H1 (cell line): ENCODE data around the gene ADGRG1. TPM values are rescaled to one million over a fixed set of nuclear protein-coding genes. Genes with fewer than 3 reads are reported as not detected.
A peak's percentile ranks its signal among the peaks of the same experiment; 100 is the strongest.

Experiments
- CTCF ChIA-PET: fragments of 300-600 bp; sonication (Branson Sonifier 250); formaldehyde crosslinking; loops from one replicate; lab custom pipeline; 2021; ENCODE audit not compliant: partially characterized antibody; lab: Charles Lee
- POLR2A ChIA-PET: fragments of 300-600 bp; sonication (Branson Sonifier 250); formaldehyde crosslinking; loops from one replicate; lab custom pipeline; 2021; ENCODE audit warnings: inconsistent platforms; ENCODE audit not compliant: partially characterized antibody; lab: Charles Lee
- DNase-seq, 2 experiments: peaks; one replicate each; pipeline versions ENCODE4 v3.0.0 to v3.0.0-alpha.2; 2010 to 2022; ENCODE audit warnings: low spot score in 2 of 2, low read depth in 1 of 2, mixed read lengths in 1 of 2
- FAIRE-seq: peaks from 2 replicates; lab custom pipeline; 2011; peaks lifted over from hg19 to GRCh38; lab: Jason Lieb, UNC
- H2AFZ ChIP-seq: 2 replicates; pipeline ENCODE4 v1.8.1; 2012; ENCODE audit warnings: low read length, inconsistent platforms
- H2AK5ac ChIP-seq: 2 replicates; pipeline ENCODE4 v1.6.1; 2013; ENCODE audit warnings: low read depth, low read length
- H2BK120ac ChIP-seq: replicated peaks from 2 replicates; pipeline ENCODE3; 2013; ENCODE audit warnings: low read depth, low read length, inconsistent platforms
- H2BK12ac ChIP-seq: 2 replicates; pipeline ENCODE4 v1.6.1; 2013; ENCODE audit warnings: low read depth, low read length
- H2BK15ac ChIP-seq: 2 replicates; pipeline ENCODE4 v1.6.1; 2013; ENCODE audit warnings: low read length
- H2BK20ac ChIP-seq: 2 replicates; pipeline ENCODE4 v1.6.1; 2013; ENCODE audit warnings: low read length
- H2BK5ac ChIP-seq: 2 replicates; pipeline ENCODE4 v1.6.1; 2013; ENCODE audit warnings: low read depth, low read length
- H3K14ac ChIP-seq: 2 replicates; pipeline ENCODE4 v1.6.1; 2013; ENCODE audit warnings: inconsistent platforms; ENCODE audit not compliant: insufficient read length
- H3K18ac ChIP-seq: 2 replicates; pipeline ENCODE4 v1.6.1; 2013; ENCODE audit warnings: low read length; ENCODE audit errors: extremely low read depth
- H3K23ac ChIP-seq: 2 replicates; pipeline ENCODE4 v1.6.1; 2013; ENCODE audit warnings: inconsistent platforms; ENCODE audit not compliant: insufficient read length
- H3K23me2 ChIP-seq: 2 replicates; pipeline ENCODE4 v1.6.1; 2013; ENCODE audit warnings: low read depth, low read length
- H3K27ac ChIP-seq: 2 replicates; pipeline ENCODE4 v1.6.1; 2011; ENCODE audit warnings: low read depth, low read length, inconsistent platforms
- H3K27me3 ChIP-seq, 4 experiments: replicated peaks in 1 of 4; 1 replicate in 1 of 4; 2 replicates in 3 of 4; pipeline versions ENCODE4 v1.6.1 to v1.8.1; 2011 to 2013; ENCODE audit warnings: low read length in 3 of 4, mild to moderate bottlenecking in 3 of 4, inconsistent platforms in 2 of 4, mixed read lengths in 2 of 4, moderate library complexity in 1 of 4; ENCODE audit not compliant: control insufficient read depth in 3 of 4, insufficient read depth in 3 of 4; ENCODE audit errors: extremely low read depth in 1 of 4
- H3K36me3 ChIP-seq, 4 experiments: 2 replicates each; pipeline versions ENCODE4 v1.6.1 to v1.8.1; 2011 to 2013; ENCODE audit warnings: mild to moderate bottlenecking in 4 of 4, low read length in 3 of 4, moderate library complexity in 2 of 4, control low read depth in 1 of 4, inconsistent platforms in 1 of 4; ENCODE audit not compliant: insufficient read depth in 4 of 4, control insufficient read depth in 2 of 4
- H3K4ac ChIP-seq: replicated peaks from 2 replicates; pipeline ENCODE3; 2013; ENCODE audit warnings: low read length, low read depth, mixed read lengths, inconsistent platforms; ENCODE audit not compliant: insufficient read length
- H3K4me1 ChIP-seq, 4 experiments: replicated peaks in 1 of 4; 1 replicate in 1 of 4; 2 replicates in 3 of 4; pipeline versions ENCODE4 v1.6.1 to v1.8.1; 2011 to 2013; ENCODE audit warnings: low read length in 3 of 4, inconsistent platforms in 2 of 4, mixed read lengths in 1 of 4; ENCODE audit not compliant: insufficient read depth in 4 of 4, control insufficient read depth in 3 of 4
- H3K4me2 ChIP-seq, 2 experiments: 2 replicates each; pipeline versions ENCODE4 v1.6.1 to v1.8.1; 2011 to 2013; ENCODE audit warnings: low read depth in 2 of 2, low read length in 2 of 2, control low read depth in 1 of 2, inconsistent platforms in 1 of 2, mild to moderate bottlenecking in 1 of 2; ENCODE audit not compliant: insufficient read depth in 1 of 2
- H3K4me3 ChIP-seq, 4 experiments: fragments of 200-600, 300-600 bp in 1 of 4; sonication (generic), shearing (Covaris generic), sonication (Bioruptor Twin) in 1 of 4; 2 replicates each; pipeline versions ENCODE4 v1.5.1 to v1.8.1; 2011 to 2016; ENCODE audit warnings: low read length in 4 of 4, low read depth in 3 of 4, control low read depth in 2 of 4, inconsistent platforms in 2 of 4, mild to moderate bottlenecking in 2 of 4, mixed read lengths in 1 of 4, moderate library complexity in 1 of 4; ENCODE audit not compliant: insufficient read depth in 2 of 4; ENCODE audit errors: extremely low read depth in 1 of 4
- H3K56ac ChIP-seq: replicated peaks from 2 replicates; pipeline ENCODE3; 2013; ENCODE audit warnings: low read depth, mild to moderate bottlenecking, mixed read lengths, low read length, inconsistent platforms; ENCODE audit not compliant: insufficient read length
- H3K79me1 ChIP-seq: 2 replicates; pipeline ENCODE4 v1.6.1; 2013; ENCODE audit warnings: low read depth, low read length, control low read depth
- H3K79me2 ChIP-seq, 2 experiments: 2 replicates each; pipeline versions ENCODE4 v1.6.1 to v1.8.1; 2012 to 2013; ENCODE audit warnings: low read length in 2 of 2, mild to moderate bottlenecking in 2 of 2, inconsistent platforms in 1 of 2; ENCODE audit not compliant: insufficient read depth in 2 of 2, control insufficient read depth in 1 of 2
- H3K9ac ChIP-seq, 4 experiments: replicated peaks in 1 of 4; 1 replicate in 1 of 4; 2 replicates in 3 of 4; pipeline versions ENCODE4 v1.6.1 to v1.8.1; 2011 to 2013; ENCODE audit warnings: low read depth in 3 of 4, low read length in 3 of 4, control low read depth in 2 of 4, mild to moderate bottlenecking in 2 of 4, moderate library complexity in 2 of 4, inconsistent platforms in 1 of 4; ENCODE audit errors: extremely low read depth in 1 of 4
- H3K9me3 ChIP-seq, 2 experiments: 2 replicates each; pipeline versions ENCODE4 v1.6.1 to v1.8.1; 2012 to 2013; ENCODE audit warnings: mild to moderate bottlenecking in 2 of 2, moderate library complexity in 2 of 2, control low read depth in 1 of 2, inconsistent platforms in 1 of 2, low read depth in 1 of 2, low read length in 1 of 2, mixed read lengths in 1 of 2; ENCODE audit not compliant: insufficient read depth in 2 of 2
- H4K20me1 ChIP-seq, 2 experiments: replicated peaks in 1 of 2; 2 replicates each; pipeline versions ENCODE3 to v1.8.1; 2011 to 2013; ENCODE audit warnings: inconsistent platforms in 2 of 2, low read length in 2 of 2, mild to moderate bottlenecking in 1 of 2; ENCODE audit not compliant: insufficient read depth in 2 of 2, control insufficient read depth in 1 of 2
- H4K5ac ChIP-seq: 2 replicates; pipeline ENCODE4 v1.6.1; 2013; ENCODE audit warnings: low read length, low read depth, mixed read lengths, inconsistent platforms; ENCODE audit not compliant: insufficient read length
- H4K8ac ChIP-seq: 2 replicates; pipeline ENCODE4 v1.8.0; 2013; ENCODE audit warnings: mild to moderate bottlenecking, moderate library complexity, low read length, inconsistent platforms; ENCODE audit not compliant: insufficient read depth; ENCODE audit errors: extremely low read depth
- H4K91ac ChIP-seq: replicated peaks from 2 replicates; pipeline ENCODE3; 2013; ENCODE audit warnings: low read length, mixed read lengths, inconsistent platforms; ENCODE audit not compliant: insufficient read length
- EZH2 ChIP-seq: fragments of 200-600 bp; sonication (generic); IDR thresholded peaks from 2 replicates; pipeline ENCODE4 v1.7.1; 2012; ENCODE audit warnings: low read depth, mild to moderate bottlenecking, moderate library complexity, low read length, inconsistent platforms; ENCODE audit not compliant: severe bottlenecking
- SIN3A ChIP-seq, 2 experiments: IDR thresholded peaks in 1 of 2; conservative IDR thresholded peaks in 1 of 2; 2 replicates each; pipeline ENCODE4 v1.6.1; 2011 to 2012; ENCODE audit warnings: low read length in 2 of 2, improper control_type of control experiment in 1 of 2, low read depth in 1 of 2, mild to moderate bottlenecking in 1 of 2
- SIX5 ChIP-seq: IDR thresholded peaks from 2 replicates; pipeline ENCODE4 v1.6.1; 2011; ENCODE audit warnings: mild to moderate bottlenecking, low read depth, low read length
- WGBS, 2 experiments: shearing (Covaris generic) in 1 of 2; methylation state at CpG; one replicate each; pipeline versions ENCODE4 v1.1.6 to v1.1.7; 2013 to 2015; ENCODE audit warnings: low lambda C conversion rate in 2 of 2, mixed read lengths in 2 of 2, inconsistent platforms in 1 of 2, low coverage in 1 of 2, missing lambda C conversion rate in 1 of 2; ENCODE audit not compliant: insufficient replicate concordance in 2 of 2, insufficient coverage in 1 of 2, insufficient read length in 1 of 2; ENCODE audit errors: extremely low coverage in 1 of 2, missing lambda C conversion rate in 1 of 2; 5-methylcytosine and 5-hydroxymethylcytosine counted together
- polyA plus RNA-seq, 7 experiments: library from polyadenylated mRNA; depleted of rRNA in 3 of 7; stranded (reverse) in 5 of 7; unstranded in 2 of 7; fragments of >200 nt in 5 of 7; fragments of 200-250 nt in 2 of 7; gene quantifications; 1 replicate in 5 of 7; 2 replicates in 1 of 7; 4 replicates in 1 of 7; pipeline versions ENCODE4 v1.2.1 to v1.2.3, GENCODE V29; 2011 to 2013; ENCODE audit warnings: missing spikeins in 2 of 7, mixed read lengths in 2 of 7
- total RNA-seq: library from RNA; stranded (reverse); fragmentation: NEBNext Ultra II Directional; extraction: Animal tissue kit (Norgen Biotek cat#: 25700); gene quantifications from 2 replicates; pipeline ENCODE4 v1.2.1, GENCODE V29; 2021

ADGRG1 gene
- total and polyA plus RNA-seq, 2 of the 8 experiments (the other 6 are each of a cell fraction or from before 2014, with no cell fraction given): 1.3 to 2.6 TPM

DNA sequence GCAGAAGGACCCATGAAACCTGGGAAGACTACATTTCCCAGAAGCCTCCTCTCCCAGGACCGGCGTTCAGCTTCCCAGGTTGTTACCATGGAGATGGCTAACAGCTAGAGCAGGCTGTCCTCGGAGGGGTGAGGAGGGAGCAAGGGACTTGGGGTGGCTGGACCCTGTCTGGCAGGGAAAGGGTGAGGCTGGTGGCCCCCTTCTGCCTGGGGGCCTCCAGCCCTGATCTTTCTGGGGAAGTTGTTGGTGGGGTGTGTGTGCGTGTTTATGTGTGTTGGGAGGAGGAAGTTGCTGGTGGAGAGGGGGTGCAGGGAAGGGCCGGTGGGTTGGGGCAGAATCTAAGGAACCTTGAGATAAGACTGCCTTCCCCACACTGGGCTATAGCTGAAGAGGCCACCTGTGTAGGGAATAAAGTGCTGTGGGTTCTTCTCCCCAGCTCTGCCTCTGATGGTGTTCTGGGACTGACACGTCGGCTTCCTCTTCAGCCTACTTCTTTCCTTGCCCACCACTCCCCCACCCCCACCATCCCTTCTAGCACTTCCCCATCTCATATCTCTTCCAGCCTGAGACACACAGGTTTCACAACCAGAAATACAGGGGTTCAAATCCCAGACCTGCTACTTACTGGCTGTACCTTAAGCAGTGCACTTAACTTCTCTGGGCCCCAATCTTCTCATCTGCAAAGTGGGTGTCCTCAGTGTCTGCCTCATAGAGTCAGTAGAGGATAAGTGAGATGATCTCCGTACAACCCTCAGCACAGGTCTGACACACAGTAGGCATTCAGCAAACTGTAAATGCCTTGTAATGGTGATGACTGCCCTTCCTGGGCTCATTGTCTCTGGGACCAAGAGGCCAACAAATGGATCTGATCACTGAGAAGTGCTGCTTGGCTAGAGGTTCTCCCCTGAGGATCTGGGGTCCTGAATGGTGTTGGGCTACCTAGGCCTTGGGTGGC, 66.6 kb downstream of the ADGRG1 start, which contains the start of gene DRC7:
Gene DRC7, plus strand, starts transcription at position 82 of the 955 bp plus-strand sequence. CDS start 3,144 bp downstream, outside the sequence.
- no peak within 1 kb of the TSS for H2AFZ ChIP-seq
- H2BK12ac ChIP-seq: no peak within 1 kb of the TSS
- H3K9me3 ChIP-seq: no peaks in the 10 kb centered on the region
- H3K23ac ChIP-seq: no peak within 1 kb of the TSS
- WGBS, 2 experiments: 30% methylated on average over 6 of the region's 8 CpGs; no CpG with 5 or more reads in 1 of the 2 experiments
- H3K79me1 ChIP-seq: no peaks in the 10 kb centered on the region
- H4K8ac ChIP-seq: no peak within 1 kb of the TSS
- no peak within 1 kb of the TSS for H2BK5ac ChIP-seq
- H3K18ac ChIP-seq: no peak within 1 kb of the TSS
- no peak within 1 kb of the TSS for H3K56ac ChIP-seq
- FAIRE-seq: peak; percentile 81
- no peaks in the 10 kb centered on the region for H3K36me3 ChIP-seq
- no peak within 1 kb of the TSS for H4K5ac ChIP-seq
- no peaks in the 10 kb centered on the region for H4K20me1 ChIP-seq
- H3K79me2 ChIP-seq: no peaks in the 10 kb centered on the region
- H3K4ac ChIP-seq: no peak within 1 kb of the TSS
- H2AK5ac ChIP-seq: no peak within 1 kb of the TSS
- ChIA-PET CTCF (interaction anchor here (1.5 to 3.0 kb wide), 2 partner anchors 24 to 46 kb away, joined by 3 to 12 read pairs; no protein-coding TSS in a partner anchor), POLR2A (interaction anchor here (1.0 to 3.4 kb wide), 3 partner anchors 12 to 31 kb away, joined by 3 to 19 read pairs (median 3); no protein-coding TSS in a partner anchor)
- no peak within 1 kb of the TSS for H3K27ac ChIP-seq
- peak within 1 kb of the TSS; percentile 5 to 58; a peak in 2 of 4 replicates for H3K4me2 ChIP-seq
- no peak within 1 kb of the TSS for H2BK20ac ChIP-seq
- 0 out of 2 replicates have a peak, but pooled peaks cover 2% of the 10 kb centered on the region for H3K23me2 ChIP-seq
- H2BK15ac ChIP-seq: no peak within 1 kb of the TSS
- no peaks in the 10 kb centered on the region for H3K27me3 ChIP-seq
- no peak within 1 kb of the TSS for H3K14ac ChIP-seq
- H3K4me1 ChIP-seq: no peaks in the 10 kb centered on the region; a peak in 1 of 7 replicates
- H2BK120ac ChIP-seq: no peak within 1 kb of the TSS
- peak; percentile 19 to 64 for DNase-seq
- H3K9ac ChIP-seq: no peak within 1 kb of the TSS
- H4K91ac ChIP-seq: no peak within 1 kb of the TSS
- TF ChIP-seq SIX5: peak; percentile 76
- peak in 1 of 2 experiments; percentile 60; a peak in 1 of 4 replicates for TF ChIP-seq SIN3A (conservative IDR thresholded peaks at IDR 0.05 in 1 of 2, IDR thresholded peaks at IDR 0.05 in 1 of 2; ENCODE audit: low read depth in 1 of 2, low read length in 2 of 2)
- no peak for TF ChIP-seq EZH2
- peak within 1 kb of the TSS in 1 of 4 experiments; percentile 40; a peak in 3 of 8 replicates for H3K4me3 ChIP-seq
